NCI-H82 treated with DMSO at 0.1 percent for 48 hours (cell line): ENCODE data around the gene DNM2.
A peak's percentile ranks its signal among the peaks of the same experiment; 100 is the strongest.

ENCODE experiments used
- DNase-seq: peaks from one replicate; lab custom pipeline; 2025; ENCODE audit not compliant: unreplicated experiment; lab: John Stamatoyannopoulos, UW

Gene DNM2

DNA sequence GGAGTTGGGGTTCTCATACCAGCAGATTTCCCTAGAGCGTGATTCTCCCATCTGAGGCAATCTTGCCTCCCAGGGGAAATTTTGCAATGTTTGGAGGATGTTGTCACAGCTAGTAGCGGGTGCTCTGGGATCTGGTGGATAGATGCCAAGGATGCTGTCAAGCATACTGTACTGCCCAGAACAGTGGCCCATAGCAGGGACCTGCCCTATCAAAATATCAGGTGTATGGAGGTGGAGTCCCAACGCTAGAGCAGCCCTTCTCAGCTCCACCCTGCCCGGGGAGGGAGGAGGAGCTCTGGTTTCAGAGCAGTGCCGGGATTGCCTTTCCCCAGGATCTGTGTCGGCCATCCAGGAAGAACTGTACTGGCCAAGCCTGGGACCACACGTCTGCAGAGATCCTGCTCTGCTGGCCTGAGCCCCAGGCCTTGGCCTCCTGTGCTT, 27.5 kb upstream of the DNM2 start:
- no peak for DNase-seq

- DNase-seq = no peak
These were observed 26.5 kb upstream of the DNM2 start for GRCh38 chr19:10691178-10691881.

- DNase-seq = no peak
These were observed 26.0 kb upstream of the DNM2 start for GRCh38 chr19:10691883-10692282.

GRCh38 chr19:10692673-10693264, 25.1 kb upstream of the DNM2 start:
- DNase-seq = no peak

DNA sequence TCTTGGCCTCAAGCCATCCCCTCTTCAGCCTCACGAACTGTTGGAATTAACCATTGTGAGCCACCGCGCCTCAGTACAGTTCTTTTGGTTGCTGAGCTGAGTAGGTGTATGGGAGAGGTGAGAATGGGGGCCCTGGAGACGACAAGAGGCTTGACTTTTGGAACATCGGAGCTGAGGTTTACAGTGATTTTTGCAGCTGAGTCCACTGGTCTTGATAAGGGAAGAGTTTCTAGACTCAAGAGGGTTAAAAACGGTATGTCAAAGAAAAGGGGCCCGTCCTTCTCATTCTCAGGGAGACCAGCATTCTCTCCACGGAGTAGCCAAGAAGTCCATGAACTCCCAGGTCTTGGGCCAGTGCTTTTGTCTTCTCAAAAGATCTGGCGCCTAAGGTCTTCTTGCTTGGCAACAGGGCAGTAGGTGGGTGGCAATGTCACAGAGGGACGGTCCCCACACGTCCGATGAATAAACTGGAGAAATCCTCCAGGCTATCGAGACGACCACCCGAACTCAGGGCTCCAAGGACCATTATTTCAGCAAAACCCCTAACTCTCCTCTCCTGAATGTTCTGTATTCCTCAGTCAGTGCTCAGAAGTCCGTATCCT, 23.1 kb upstream of the DNM2 start:
- DNase-seq = no peak

GRCh38 chr19:10695401-10696398, 22.2 kb upstream of the DNM2 start:
- DNase-seq = peak; percentile 84

GRCh38 chr19:10699650-10700335, 18.1 kb upstream of the DNM2 start:
- peak; percentile 14 for DNase-seq

- peak; percentile 34 for DNase-seq
These were observed 15.8 kb upstream of the DNM2 start for GRCh38 chr19:10701955-10702525.

DNA sequence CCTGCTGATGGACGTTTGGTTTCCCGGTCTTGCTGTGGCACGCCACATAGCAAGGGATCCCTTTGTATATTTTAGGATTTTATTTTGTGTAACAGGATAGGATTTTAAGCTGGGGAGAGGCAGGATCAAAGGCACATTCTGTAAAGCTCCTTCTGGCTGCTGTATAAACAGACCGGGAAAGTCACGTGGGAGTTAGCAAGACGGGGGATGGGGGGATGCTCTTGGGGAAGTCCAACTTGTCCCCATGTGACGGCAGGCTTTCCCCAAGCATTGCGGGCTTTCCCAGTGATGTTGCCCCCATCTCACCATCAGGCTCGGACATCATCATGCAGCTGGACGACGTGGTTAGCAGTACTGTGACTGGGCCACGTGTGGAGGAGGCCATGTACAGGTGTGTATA, 10.9 kb upstream of the DNM2 start:
- DNase-seq = peak; percentile 80

GRCh38 chr19:10707440-10707839, 10.4 kb upstream of the DNM2 start:
- no peak for DNase-seq

GRCh38 chr19:10708291-10708690, 9.6 kb upstream of the DNM2 start:
- DNase-seq = no peak

DNA sequence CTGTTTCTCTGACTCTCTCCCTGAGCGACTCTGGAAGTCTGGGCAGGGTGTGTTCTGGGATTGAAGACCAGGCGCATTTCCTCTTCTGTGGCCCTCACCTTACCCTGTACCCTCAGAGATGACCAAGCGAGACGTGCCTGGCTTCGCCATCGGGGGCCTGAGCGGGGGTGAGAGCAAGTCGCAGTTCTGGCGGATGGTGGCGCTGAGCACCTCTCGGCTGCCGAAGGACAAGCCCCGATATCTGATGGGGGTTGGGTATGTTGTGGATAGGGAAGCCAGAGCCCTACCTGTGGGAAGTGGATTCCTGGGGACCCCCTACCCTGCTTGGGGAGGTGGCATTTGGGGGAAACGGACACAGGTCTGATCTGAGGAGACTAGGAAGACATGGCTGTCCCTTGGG, 5.8 kb upstream of the DNM2 start:
- no peak for DNase-seq

- no peak for DNase-seq
These were observed 5.1 kb upstream of the DNM2 start for GRCh38 chr19:10712754-10713153.

GRCh38 chr19:10713317-10713716, 4.6 kb upstream of the DNM2 start:
- no peak for DNase-seq

DNA sequence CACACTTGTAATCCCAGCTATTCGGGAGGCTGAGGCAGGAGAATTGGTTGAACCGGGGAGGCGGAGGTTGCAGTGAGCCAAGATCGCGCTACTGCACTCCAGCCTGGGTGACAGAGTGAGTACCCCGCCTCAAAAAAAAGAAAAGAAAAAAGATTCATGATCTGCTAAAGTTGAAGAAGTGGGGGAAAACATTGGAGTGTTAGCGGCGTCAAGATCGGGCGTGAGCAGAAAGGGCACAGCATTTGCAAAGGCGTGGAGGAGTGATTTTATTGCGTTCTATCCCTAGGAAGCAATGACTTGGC, 874 bp upstream of the DNM2 start:
- DNase-seq = no peak

- DNase-seq = no peak
These were observed 622 bp downstream of the DNM2 start for GRCh38 chr19:10718205-10719196.

DNA sequence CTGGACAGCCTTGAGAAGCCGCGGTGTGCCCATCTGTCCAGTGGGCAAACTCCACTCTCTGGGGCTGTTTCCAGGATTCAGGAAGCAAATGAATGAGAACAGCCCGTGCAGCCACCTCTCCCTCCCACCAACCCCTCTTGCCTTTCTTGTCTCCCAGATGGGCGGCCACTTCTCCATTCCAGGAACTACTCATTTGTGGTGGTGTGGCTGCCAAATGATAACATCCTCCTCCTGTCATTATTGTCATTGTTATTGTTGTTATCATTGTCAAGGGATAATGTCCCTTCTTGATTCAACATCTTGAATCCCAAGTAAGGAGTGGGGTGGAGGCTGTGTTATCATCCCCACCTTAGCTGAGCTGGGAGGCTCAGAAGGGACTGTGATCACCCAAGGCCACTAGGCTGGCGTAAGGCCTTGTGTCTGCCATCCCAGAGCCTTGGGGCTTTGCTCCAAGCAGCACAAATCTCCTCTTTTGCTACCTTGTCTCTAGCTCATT, 1.6 kb downstream of the DNM2 start:
- no peak for DNase-seq

- no peak for DNase-seq
These were observed 2.8 kb downstream of the DNM2 start for GRCh38 chr19:10720607-10721125.

DNA sequence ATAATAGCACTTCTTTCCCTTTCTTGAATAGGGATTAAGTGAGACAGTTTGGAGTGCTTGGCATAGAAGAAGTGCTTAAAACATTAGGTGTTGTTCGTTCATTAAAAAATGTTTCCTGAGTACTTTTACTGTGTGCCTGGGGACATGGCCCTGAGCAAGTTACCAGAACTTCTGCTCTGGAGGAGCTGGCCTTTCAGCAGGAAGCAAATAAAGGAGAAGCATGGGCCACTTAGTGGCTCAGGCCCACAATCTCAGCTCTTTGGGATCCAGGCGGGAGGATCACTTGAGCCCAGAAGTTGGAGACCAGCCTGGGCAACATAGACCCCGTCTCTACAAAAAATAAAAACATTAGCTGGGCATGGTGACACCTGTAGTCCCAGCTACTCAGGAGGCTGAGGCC, 5.7 kb downstream of the DNM2 start:
- no peak for DNase-seq
